ENCODE results near the gene OR6S1. TPM values are rescaled to one million over a fixed set of nuclear protein-coding genes. Genes with fewer than 3 reads are reported as not detected.

The OR6S1 gene
- total RNA-seq, 4 donors from 2014 or later = not detected

- TF ChIP-seq CTCF (IDR thresholded peaks at IDR 0.05; ENCODE audit: low read depth) = no peak
Observed at GRCh38 chr14:20614038-20614840, 27.3 kb downstream of the OR6S1 start.

DNA sequence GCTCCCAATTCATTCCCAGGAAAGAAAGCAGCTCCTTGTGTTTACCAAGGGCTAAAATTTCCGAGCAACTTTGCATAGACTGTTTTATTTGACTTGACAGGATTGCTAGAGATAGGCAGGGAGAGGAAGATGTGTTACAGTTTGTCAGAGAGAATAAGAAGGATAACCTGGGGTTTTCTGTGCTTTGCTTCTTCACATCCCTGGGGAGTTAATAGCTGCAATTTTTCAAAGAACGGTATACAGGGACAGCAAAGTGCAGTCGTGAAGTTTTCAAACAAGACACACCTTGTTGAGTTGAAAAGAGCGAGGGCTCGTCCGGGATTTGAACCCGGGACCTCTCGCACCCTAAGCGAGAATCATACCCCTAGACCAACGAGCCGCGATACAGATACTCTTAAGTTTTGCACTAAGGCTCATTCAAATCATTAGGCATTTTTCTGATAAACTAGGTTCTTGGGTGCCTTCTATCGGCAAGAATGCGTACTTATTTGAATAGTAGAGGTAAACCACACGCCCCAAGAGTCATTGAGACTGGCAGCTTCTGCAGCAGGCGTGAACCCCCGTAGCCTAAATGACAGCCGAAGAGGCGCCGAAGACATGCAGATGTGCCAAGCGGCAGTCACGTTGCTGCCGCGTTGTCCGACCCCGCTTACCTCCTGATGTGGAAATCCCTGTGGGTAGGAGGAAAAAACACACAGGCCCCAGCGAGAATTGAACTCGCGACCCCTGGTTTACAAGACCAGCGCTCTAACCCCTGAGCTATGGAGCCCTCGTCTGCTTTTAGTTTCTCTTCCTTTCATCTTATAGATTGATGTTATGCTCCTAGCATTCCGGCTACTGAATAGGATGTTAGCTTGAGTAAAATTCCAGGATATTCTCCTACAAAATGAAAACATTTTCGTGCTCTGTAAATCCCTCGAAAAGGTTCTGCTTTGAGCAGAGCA lies 28.1 kb downstream of the OR6S1 start:
- no peak for TF ChIP-seq CTCF (IDR thresholded peaks at IDR 0.05; ENCODE audit: low read depth)

DNA sequence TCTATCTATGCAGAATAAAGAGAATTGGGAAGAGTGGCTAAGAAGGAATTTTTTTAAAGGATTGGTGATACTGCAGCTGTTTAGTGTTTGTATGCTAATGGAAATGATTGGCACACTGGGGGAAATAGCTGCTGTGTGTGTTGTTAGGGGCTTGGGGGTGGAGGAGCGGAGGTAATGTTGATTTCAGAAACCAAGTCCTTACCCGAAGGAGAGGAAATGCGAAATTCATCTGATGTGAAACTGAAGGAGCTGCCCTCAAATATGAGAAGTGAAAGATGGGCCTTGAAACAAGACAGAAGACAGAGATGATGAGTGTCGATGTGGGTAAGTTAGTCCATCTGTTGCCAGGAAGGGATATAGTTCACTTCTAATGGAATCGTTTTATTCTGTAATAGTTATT lies 29.1 kb downstream of the OR6S1 start:
- no peak for TF ChIP-seq CTCF (IDR thresholded peaks at IDR 0.05; ENCODE audit: low read depth)

DNA sequence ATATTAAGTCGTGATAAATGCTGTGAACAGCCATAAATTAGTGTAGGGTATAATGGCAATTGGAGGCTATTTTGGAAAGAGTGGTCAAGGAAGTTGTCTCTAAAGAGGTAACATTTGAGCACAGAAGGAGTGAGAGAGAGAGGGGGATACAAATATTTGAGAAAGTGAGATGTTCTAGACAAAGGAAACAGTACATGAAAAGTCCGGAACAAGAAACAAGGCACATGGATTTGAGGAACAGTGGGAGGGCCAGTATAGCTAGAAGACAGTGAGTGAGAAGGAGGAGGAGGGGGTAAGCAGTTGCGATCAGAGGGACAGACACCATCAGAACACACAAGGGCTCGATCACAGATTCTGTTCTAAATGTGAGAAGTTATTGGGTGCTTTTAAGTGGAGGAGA lies 30.2 kb downstream of the OR6S1 start:
- TF ChIP-seq CTCF (IDR thresholded peaks at IDR 0.05; ENCODE audit: low read depth) = no peak

DNA sequence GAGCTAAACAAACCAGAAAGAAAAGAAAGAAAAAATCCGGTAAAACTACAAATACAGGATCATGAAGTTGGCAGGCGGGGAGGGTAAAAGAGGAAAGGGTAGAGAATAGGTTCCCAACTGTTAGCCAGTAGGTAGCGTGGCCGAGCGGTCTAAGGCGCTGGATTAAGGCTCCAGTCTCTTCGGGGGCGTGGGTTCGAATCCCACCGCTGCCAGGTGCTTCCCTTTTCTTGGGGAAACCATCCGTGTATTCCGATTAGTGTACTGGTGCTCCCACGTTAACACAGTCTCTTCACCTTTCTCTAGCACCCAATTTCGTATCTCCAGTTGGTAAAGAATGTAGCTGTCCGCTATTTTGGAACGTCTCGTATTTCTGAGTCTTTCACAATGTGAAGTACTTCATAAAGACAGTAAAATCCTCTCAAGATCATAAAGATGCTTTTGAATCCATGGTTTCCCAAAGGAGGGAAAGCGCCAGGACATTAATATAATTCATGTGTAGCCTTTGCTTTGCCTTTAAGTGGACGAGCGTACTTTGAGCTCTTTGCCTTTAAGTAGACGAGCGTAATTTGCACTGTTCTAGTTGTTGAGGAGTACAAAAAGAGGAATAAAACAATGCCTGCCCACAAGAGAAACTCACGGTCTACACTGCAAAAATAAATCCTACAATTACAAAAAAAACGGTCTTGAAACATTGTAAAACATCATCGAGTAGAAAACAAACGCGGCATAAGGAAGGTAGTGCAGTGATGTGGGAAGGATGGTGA lies 31.3 kb downstream of the OR6S1 start:
- no peak for TF ChIP-seq CTCF (IDR thresholded peaks at IDR 0.05; ENCODE audit: low read depth)

DNA sequence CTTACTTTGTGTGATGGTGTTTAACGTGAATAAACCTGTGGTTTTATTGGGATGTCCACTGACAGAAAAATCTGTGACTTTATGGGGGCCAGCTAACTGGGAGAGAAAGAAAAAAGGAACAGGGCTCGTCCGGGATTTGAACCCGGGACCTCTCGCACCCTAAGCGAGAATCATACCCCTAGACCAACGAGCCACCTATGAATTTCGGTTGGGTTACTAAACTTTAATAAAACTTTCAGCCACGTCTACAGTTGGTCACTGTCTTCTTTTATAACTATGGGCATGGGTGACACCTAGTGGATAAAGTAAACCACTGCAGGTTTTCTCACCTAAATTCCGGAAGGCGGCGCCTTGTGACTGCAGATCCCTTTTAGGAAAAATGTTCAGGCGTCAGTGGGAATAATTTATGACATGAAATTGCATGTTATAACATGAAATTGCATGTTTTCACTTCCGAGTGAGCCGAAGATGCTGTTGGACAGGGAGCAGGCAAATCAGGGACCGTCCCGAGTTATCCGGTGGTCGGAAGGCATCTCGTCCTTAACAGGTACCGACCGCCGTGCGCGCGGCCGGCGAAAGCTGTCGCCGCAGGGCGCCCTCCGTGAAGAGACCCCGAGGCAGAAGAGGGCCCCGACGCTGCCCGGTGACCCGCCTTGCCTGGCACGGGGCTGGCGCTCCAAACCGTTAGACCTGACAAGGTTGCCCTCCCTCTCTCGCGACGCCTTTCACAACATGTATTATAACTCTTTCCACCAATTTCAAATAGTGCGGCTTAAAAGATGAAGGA lies 32.1 kb downstream of the OR6S1 start:
- TF ChIP-seq CTCF (IDR thresholded peaks at IDR 0.05; ENCODE audit: low read depth) = no peak

Data from subcutaneous adipose tissue (tissue), 4 donors.